Suprapubic skin (tissue), 4 donors: ENCODE results near the gene ACP1. TPM values are rescaled to one million over a fixed set of nuclear protein-coding genes. Genes with fewer than 3 reads are reported as not detected.

Experiments
- DNase-seq, 2 donors: peaks; one replicate each; pipeline ENCODE4 v3.0.0-alpha.2; 2019; ENCODE audit warnings: low spot score in 2 of 2
- H3K27ac ChIP-seq: fragments of 200-600 bp; sonication (generic); one replicate; pipeline ENCODE4 v1.5.1; 2019
- H3K27me3 ChIP-seq: fragments of 200-600 bp; sonication (generic); one replicate; pipeline ENCODE4 v1.5.1; 2019
- H3K36me3 ChIP-seq: fragments of 200-600 bp; sonication (generic); one replicate; pipeline ENCODE4 v1.5.1; 2019
- H3K4me1 ChIP-seq: fragments of 200-600 bp; sonication (generic); one replicate; pipeline ENCODE4 v1.5.1; 2019
- H3K4me3 ChIP-seq: fragments of 200-600 bp; sonication (generic); one replicate; pipeline ENCODE4 v1.5.1; 2019; ENCODE audit warnings: mild to moderate bottlenecking
- H3K9me3 ChIP-seq: fragments of 200-600 bp; sonication (generic); one replicate; pipeline ENCODE4 v1.5.1; 2019
- CTCF ChIP-seq, 2 donors: fragments of 200-600 bp in 1 of 2; fragments of 450-650 bp in 1 of 2; sonication (generic) in 1 of 2; IDR thresholded peaks; one replicate each; pipeline ENCODE4 v1.5.1; 2016 to 2019; ENCODE audit warnings: antibody characterized with exemption in 2 of 2, mild to moderate bottlenecking in 1 of 2, moderate library complexity in 1 of 2
- EP300 ChIP-seq: sonication (generic); formaldehyde crosslinking; IDR thresholded peaks from one replicate; pipeline ENCODE4 v1.6.1; 2017; ENCODE audit warnings: antibody characterized with exemption
- POLR2A ChIP-seq, 2 donors: fragments of 450-650 bp; IDR thresholded peaks; one replicate each; pipeline ENCODE4 v1.6.1; 2017; ENCODE audit warnings: antibody characterized with exemption in 2 of 2, mild to moderate bottlenecking in 2 of 2, moderate library complexity in 2 of 2
- POLR2AphosphoS5 ChIP-seq, 3 donors: sonication (generic); formaldehyde crosslinking; IDR thresholded peaks; one replicate each; pipeline ENCODE4 v1.6.1; 2017; ENCODE audit warnings: antibody characterized with exemption in 3 of 3
- WGBS: methylation state at CpG from one replicate; pipeline ENCODE4 v1.1.5; 2018; 5-methylcytosine and 5-hydroxymethylcytosine counted together
- total RNA-seq, 4 donors: library from RNA; depleted of rRNA; stranded (reverse); fragments of >200 nt; gene quantifications; one replicate each; pipeline ENCODE4 v1.1.0, GENCODE V29; 2016

Gene ACP1
- total RNA-seq, 4 donors from 2014 or later = 72.4 to 90.8 (median 73.0) TPM

DNA sequence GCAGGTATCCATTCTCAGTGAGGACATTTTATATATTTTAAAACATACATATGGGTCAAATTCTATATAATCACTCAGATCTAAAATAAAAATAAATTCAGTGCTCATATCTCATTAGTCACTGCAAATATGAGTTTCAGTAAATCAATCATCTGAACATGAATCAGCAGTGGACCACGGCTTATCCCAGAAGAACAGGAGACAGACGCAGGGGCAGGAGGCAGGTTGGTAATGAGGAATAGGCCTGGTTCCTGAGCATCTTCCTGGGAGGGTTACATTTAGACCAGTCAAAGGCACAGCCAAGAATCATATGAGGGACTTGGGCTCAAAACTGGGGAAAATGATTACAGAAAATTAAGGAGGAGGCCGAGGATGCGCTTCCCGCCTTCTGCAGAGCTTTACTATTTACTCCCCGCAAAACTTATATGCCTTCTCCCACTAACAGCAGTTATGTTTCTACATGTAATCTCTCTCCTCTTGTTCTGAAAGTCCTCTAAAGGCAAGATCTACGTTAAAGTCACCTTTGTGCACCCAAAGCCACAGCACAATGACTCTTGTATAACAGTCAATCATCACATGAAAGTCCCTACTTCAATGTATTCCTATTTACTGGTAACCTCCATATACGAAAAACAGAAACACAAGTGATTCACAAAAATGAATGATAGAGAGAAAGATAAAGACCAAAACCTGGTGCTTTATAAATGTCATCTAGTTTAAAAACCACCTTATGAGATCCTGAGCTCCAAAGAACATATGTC lies 36.0 kb upstream of the ACP1 start:
- 96% methylated on average over 8 of the region's 8 CpGs for WGBS
- peaks cover 72% of the 10 kb centered on the region for H3K36me3 ChIP-seq
- DNase-seq = no peak
- no peak overlapping the region for H3K27ac ChIP-seq
- no peaks in the 10 kb centered on the region for H3K27me3 ChIP-seq
- no peak overlapping the region for H3K4me3 ChIP-seq
- H3K9me3 ChIP-seq = no peaks in the 10 kb centered on the region
- H3K4me1 ChIP-seq = no peaks in the 10 kb centered on the region
- TF ChIP-seq EP300 = no peak
- TF ChIP-seq POLR2AphosphoS5 (IDR thresholded peaks at IDR 0.05) = no peak
- TF ChIP-seq CTCF (IDR thresholded peaks at IDR 0.05) = no peak
- no peak for TF ChIP-seq POLR2A (IDR thresholded peaks at IDR 0.05)

GRCh38 chr2:231521-232185 lies 33.1 kb upstream of the ACP1 start:
- Histone ChIP-seq H3K36me3 (peaks cover 51% of the 10 kb centered on the region), H3K4me1 (no peaks in the 10 kb centered on the region), H3K9me3 (no peaks in the 10 kb centered on the region), H3K27ac (no peak overlapping the region), H3K4me3 (no peak overlapping the region), H3K27me3 (no peaks in the 10 kb centered on the region)
- DNase-seq = no peak
- 74% methylated on average over 9 of the region's 9 CpGs for WGBS
- TF ChIP-seq POLR2AphosphoS5 (IDR thresholded peaks at IDR 0.05) (no peak), CTCF (IDR thresholded peaks at IDR 0.05) (no peak), POLR2A (IDR thresholded peaks at IDR 0.05) (no peak), EP300 (no peak)

DNA sequence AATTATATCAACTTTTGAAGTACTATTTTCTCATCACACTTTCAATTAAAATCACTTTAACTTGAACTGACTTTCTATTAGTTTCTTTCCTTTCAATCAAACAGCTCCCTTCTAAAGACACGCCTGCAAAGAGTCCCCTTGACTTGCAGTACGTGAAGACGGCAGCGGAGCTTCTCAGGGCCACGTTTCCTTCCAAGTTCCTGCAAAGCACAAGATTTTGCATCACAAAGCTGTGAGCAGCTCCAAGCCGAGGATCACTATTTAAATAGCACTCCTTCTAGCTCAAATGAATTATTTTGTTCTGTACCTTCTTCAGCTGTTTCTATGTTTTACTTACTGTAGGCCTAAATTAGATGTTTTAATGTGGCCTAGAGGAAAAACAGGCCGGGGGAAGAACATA lies 31.7 kb upstream of the ACP1 start:
- Histone ChIP-seq H3K9me3 (no peaks in the 10 kb centered on the region), H3K27me3 (no peaks in the 10 kb centered on the region), H3K27ac (no peak overlapping the region), H3K4me1 (no peaks in the 10 kb centered on the region), H3K4me3 (no peak overlapping the region), H3K36me3 (peaks cover 43% of the 10 kb centered on the region)
- 84% methylated on average over 7 of the region's 7 CpGs for WGBS
- no peak for DNase-seq
- no peak for TF ChIP-seq CTCF (IDR thresholded peaks at IDR 0.05)
- TF ChIP-seq POLR2A (IDR thresholded peaks at IDR 0.05) = no peak
- no peak for TF ChIP-seq EP300
- no peak for TF ChIP-seq POLR2AphosphoS5 (IDR thresholded peaks at IDR 0.05)

GRCh38 chr2:234421-234820 lies 30.3 kb upstream of the ACP1 start:
- DNase-seq = no peak

More at GRCh38 chr2:234421-234820, 30.3 kb upstream of the ACP1 start:
- 84% methylated on average over 4 of the region's 4 CpGs for WGBS
- Histone ChIP-seq H3K4me1 (no peaks in the 10 kb centered on the region), H3K4me3 (no peak overlapping the region), H3K9me3 (no peaks in the 10 kb centered on the region), H3K36me3 (peaks cover 41% of the 10 kb centered on the region), H3K27ac (no peak overlapping the region), H3K27me3 (no peaks in the 10 kb centered on the region)
- TF ChIP-seq EP300 (no peak), POLR2A (IDR thresholded peaks at IDR 0.05) (no peak), POLR2AphosphoS5 (IDR thresholded peaks at IDR 0.05) (no peak), CTCF (IDR thresholded peaks at IDR 0.05) (no peak)
